NCI-H2107 treated with DMSO at 0.1 percent for 48 hours (cell line): ENCODE results near the gene DUS4L.

ENCODE experiments used
- DNase-seq: peaks from one replicate; lab custom pipeline; 2025; ENCODE audit not compliant: unreplicated experiment; lab: John Stamatoyannopoulos, UW

DUS4L gene

GRCh38 chr7:107613439-107613838, 49.7 kb downstream of the DUS4L start:
- DNase-seq, result no peak

GRCh38 chr7:107613948-107614347, 50.2 kb downstream of the DUS4L start:
- DNase-seq, result no peak

GRCh38 chr7:107614425-107614824, 50.7 kb downstream of the DUS4L start:
- peak; percentile 18 for DNase-seq

GRCh38 chr7:107615910-107616680, 52.3 kb downstream of the DUS4L start:
- no peak for DNase-seq

DNA sequence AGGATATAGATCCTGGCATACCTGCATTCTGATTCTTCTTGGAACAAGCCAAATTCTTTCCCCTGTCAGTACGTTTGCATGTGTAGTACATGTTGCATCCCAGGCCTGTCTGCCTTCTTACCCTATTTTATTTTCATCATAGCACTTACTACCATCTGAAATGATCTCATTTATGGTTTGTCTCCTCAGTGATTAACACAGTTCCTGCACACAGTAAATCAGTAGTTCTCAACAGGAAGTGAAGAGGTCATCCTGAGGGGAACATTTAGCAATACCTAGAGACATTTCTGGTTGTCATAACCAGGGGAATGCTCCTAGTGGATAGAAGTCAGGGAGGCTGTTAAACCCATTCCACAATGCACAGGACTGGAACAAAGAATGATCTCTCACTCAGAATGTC, 58.7 kb downstream of the DUS4L start:
- DNase-seq, result no peak

GRCh38 chr7:107622894-107623293, 59.1 kb downstream of the DUS4L start:
- no peak for DNase-seq

DNA sequence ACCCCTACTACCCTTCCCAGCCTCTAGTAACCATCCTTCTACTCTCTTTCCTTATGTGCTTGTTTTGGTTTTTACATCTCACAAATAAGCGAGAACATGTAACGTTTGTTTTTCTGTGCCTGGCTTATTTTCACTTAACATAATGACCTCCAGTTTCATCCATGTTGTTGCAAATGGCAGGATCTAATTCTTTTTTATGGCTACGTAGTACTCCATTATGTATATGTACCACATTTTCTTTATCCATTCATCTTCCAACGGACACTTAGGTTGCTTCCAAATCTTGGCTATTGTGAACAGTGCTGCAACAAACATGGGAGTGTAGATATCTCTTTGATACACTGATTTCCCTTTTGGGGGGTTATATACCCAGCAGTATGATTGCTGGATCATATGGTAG, 63.2 kb downstream of the DUS4L start:
- no peak for DNase-seq
